HCT116 (cell line): ENCODE results near the gene TEX2. TPM values are rescaled to one million over a fixed set of nuclear protein-coding genes. Genes with fewer than 3 reads are reported as not detected.

Source experiments
- ATAC-seq: fragments of 200-7000 bp; cut with Tn5 transposase; 2 replicates; pipeline ENCODE4 v1.9.1; 2020; ENCODE audit warnings: mild to moderate bottlenecking, moderate library complexity
- BruUV-seq: library from RNA; stranded (reverse); fragments of 400-500 nt; replicated peaks from 2 replicates; lab custom pipeline; 2021; lab: Mats Ljungman, UMichigan
- CTCF ChIA-PET: fragments of 300-600 bp; sonication (Branson Sonifier 250); formaldehyde crosslinking; loops from one replicate; lab custom pipeline; 2021; ENCODE audit warnings: antibody characterized with exemption; lab: Charles Lee
- POLR2A ChIA-PET: fragments of 300-600, 350-600 bp; sonication (Branson Sonifier 250); formaldehyde crosslinking; loops from one replicate; lab custom pipeline; 2021; ENCODE audit warnings: antibody characterized with exemption; lab: Charles Lee
- RAD21 ChIA-PET, 2 experiments: fragments of 300-600 bp; sonication (Branson Sonifier 250); formaldehyde crosslinking; loops; one replicate each; lab custom pipeline; 2023; ENCODE audit warnings: low total read pairs in 2 of 2; ENCODE audit not compliant: uncharacterized antibody in 2 of 2, unreplicated experiment in 2 of 2, low non-redundant PET in 1 of 2; lab: Charles Lee
- DNase-seq: peaks from one replicate; pipeline ENCODE4 v3.0.0-alpha.2; 2010; ENCODE audit warnings: low read depth, low spot score
- H2AFZ ChIP-seq: fragments of 200-600 bp; shearing (Covaris generic), sonication (generic); 2 replicates; pipeline ENCODE4 v1.6.1; 2017; ENCODE audit warnings: low read depth, mixed run types, mixed read lengths, antibody characterized with exemption, low read length; ENCODE audit not compliant: poor library complexity, severe bottlenecking
- H3K27ac ChIP-seq: 2 replicates; pipeline ENCODE4 v1.5.1; 2012; ENCODE audit warnings: low read depth, low read length
- H3K27me3 ChIP-seq: fragments of 200-600 bp; sonication (generic); 2 replicates; pipeline ENCODE4 v1.6.1; 2016; ENCODE audit warnings: mixed run types, low read length, mixed read lengths; ENCODE audit not compliant: insufficient read depth
- H3K36me3 ChIP-seq, 2 experiments: fragments of 200-500 bp in 1 of 2; fragments of 200-600 bp in 1 of 2; sonication (Bioruptor generic) in 1 of 2; sonication (generic) in 1 of 2; 2 replicates each; pipeline versions ENCODE4 v1.5.1 to v1.6.1; 2014 to 2016; ENCODE audit warnings: low read length in 2 of 2, inconsistent platforms in 1 of 2, mixed read lengths in 1 of 2, mixed run types in 1 of 2; ENCODE audit not compliant: insufficient read depth in 2 of 2, control insufficient read depth in 1 of 2
- H3K4me1 ChIP-seq, 2 experiments: fragments of 200-600 bp in 1 of 2; sonication (generic) in 1 of 2; 2 replicates each; pipeline versions ENCODE4 v1.5.1 to v1.6.1; 2012 to 2017; ENCODE audit warnings: low read length in 2 of 2, inconsistent platforms in 1 of 2, mild to moderate bottlenecking in 1 of 2, mixed read lengths in 1 of 2, mixed run types in 1 of 2, moderate library complexity in 1 of 2; ENCODE audit not compliant: insufficient read depth in 2 of 2, control insufficient read depth in 1 of 2
- H3K4me2 ChIP-seq: fragments of 200-600 bp; sonication (generic); 2 replicates; pipeline ENCODE4 v1.6.1; 2017; ENCODE audit warnings: mixed run types, low read length, mixed read lengths
- H3K4me3 ChIP-seq, 2 experiments: fragments of 200-600 bp in 1 of 2; sonication (generic) in 1 of 2; replicated peaks in 1 of 2; 2 replicates each; pipeline ENCODE4 v1.5.1; 2011 to 2016; ENCODE audit warnings: low read length in 2 of 2, control low read depth in 1 of 2, low read depth in 1 of 2, mild to moderate bottlenecking in 1 of 2, mixed read lengths in 1 of 2, mixed run types in 1 of 2
- H3K79me2 ChIP-seq: fragments of 200-600 bp; sonication (generic); 2 replicates; pipeline ENCODE4 v1.6.1; 2017; ENCODE audit warnings: mild to moderate bottlenecking, mixed run types, low read length, moderate library complexity, mixed read lengths; ENCODE audit not compliant: insufficient read depth
- H3K9ac ChIP-seq: fragments of 200-600 bp; sonication (generic); 2 replicates; pipeline ENCODE4 v1.6.1; 2016; ENCODE audit warnings: low read length, mixed read lengths
- H3K9me2 ChIP-seq: fragments of 200-600 bp; sonication (generic), shearing (Covaris generic); 2 replicates; pipeline ENCODE4 v1.6.1; 2017; ENCODE audit warnings: mixed run types, mild to moderate bottlenecking, moderate library complexity; ENCODE audit not compliant: insufficient read depth
- H3K9me3 ChIP-seq, 2 experiments: fragments of 200-500 bp in 1 of 2; fragments of 200-600 bp in 1 of 2; sonication (Bioruptor generic) in 1 of 2; sonication (generic) in 1 of 2; 2 replicates each; pipeline ENCODE4 v1.6.1; 2014 to 2017; ENCODE audit warnings: low read length in 2 of 2, mixed read lengths in 2 of 2, inconsistent platforms in 1 of 2, low read depth in 1 of 2, mild to moderate bottlenecking in 1 of 2, mixed run types in 1 of 2, moderate library complexity in 1 of 2; ENCODE audit not compliant: control insufficient read depth in 1 of 2, insufficient read depth in 1 of 2
- H4K20me1 ChIP-seq: fragments of 200-600 bp; sonication (generic), shearing (Covaris generic); 2 replicates; pipeline ENCODE4 v1.6.1; 2017; ENCODE audit warnings: mixed run types, mild to moderate bottlenecking, moderate library complexity; ENCODE audit not compliant: insufficient read depth
- ATF3 ChIP-seq: IDR thresholded peaks from 2 replicates; pipeline ENCODE4 v1.6.1; 2012
- CBX3 ChIP-seq: IDR thresholded peaks from 2 replicates; pipeline ENCODE4 v1.6.1; 2012; ENCODE audit warnings: low read depth
- CEBPB ChIP-seq: IDR thresholded peaks from 2 replicates; pipeline ENCODE4 v1.6.1; 2012; ENCODE audit warnings: low read depth
- CTCF ChIP-seq, 3 experiments: fragments of 200-600 bp in 1 of 3; sonication (generic) in 1 of 3; IDR thresholded peaks in 2 of 3; conservative IDR thresholded peaks in 1 of 3; 2 replicates each; pipeline ENCODE4 v1.5.1; 2012 to 2017; ENCODE audit warnings: low read depth in 2 of 3, low read length in 2 of 3, antibody characterized with exemption in 1 of 3, borderline replicate concordance in 1 of 3, control low read depth in 1 of 3, mild to moderate bottlenecking in 1 of 3, mixed read lengths in 1 of 3, mixed run types in 1 of 3, moderate library complexity in 1 of 3; ENCODE audit not compliant: insufficient read depth in 1 of 3
- EGR1 ChIP-seq: IDR thresholded peaks from 2 replicates; pipeline ENCODE4 v1.6.1; 2012; ENCODE audit warnings: low read depth
- ELF1 ChIP-seq: IDR thresholded peaks from 2 replicates; pipeline ENCODE4 v1.6.1; 2012; ENCODE audit warnings: low read depth, borderline replicate concordance
- FOSL1 ChIP-seq: IDR thresholded peaks from 2 replicates; pipeline ENCODE4 v1.6.1; 2012; ENCODE audit warnings: low read depth
- JUND ChIP-seq: IDR thresholded peaks from 2 replicates; pipeline ENCODE4 v1.6.1; 2012
- MAX ChIP-seq: IDR thresholded peaks from 2 replicates; pipeline ENCODE4 v1.6.1; 2012
- POLR2A ChIP-seq: IDR thresholded peaks from 2 replicates; pipeline ENCODE4 v1.7.0; 2011; ENCODE audit warnings: borderline replicate concordance; ENCODE audit not compliant: insufficient read depth, insufficient read length; ENCODE audit errors: extremely low read depth
- POLR2AphosphoS5 ChIP-seq: IDR thresholded peaks from 2 replicates; pipeline ENCODE4 v1.6.1; 2011; ENCODE audit warnings: mild to moderate bottlenecking, low read depth, low read length, moderate library complexity
- RAD21 ChIP-seq: IDR thresholded peaks from 2 replicates; pipeline ENCODE4 v1.6.1; 2012; ENCODE audit warnings: low read depth, mild to moderate bottlenecking
- SIN3A ChIP-seq: IDR thresholded peaks from 2 replicates; pipeline ENCODE4 v1.6.1; 2012; ENCODE audit warnings: low read depth
- SP1 ChIP-seq: IDR thresholded peaks from 2 replicates; pipeline ENCODE4 v1.6.1; 2012; ENCODE audit warnings: low read depth
- SRF ChIP-seq: IDR thresholded peaks from 2 replicates; pipeline ENCODE4 v1.6.1; 2012; ENCODE audit warnings: low read depth
- TCF7L2 ChIP-seq: IDR thresholded peaks from 2 replicates; pipeline ENCODE4 v1.7.0; 2011; ENCODE audit warnings: borderline replicate concordance, inconsistent platforms; ENCODE audit not compliant: insufficient read depth, insufficient read length; ENCODE audit errors: extremely low read depth
- ZFX ChIP-seq: fragments of 450-650 bp; IDR thresholded peaks from 2 replicates; pipeline ENCODE4 v1.6.1; 2017
- ZNF274 ChIP-seq: fragments of 200-500 bp; sonication (Bioruptor generic); IDR thresholded peaks from 2 replicates; pipeline ENCODE4 v1.6.1; 2014; ENCODE audit warnings: mild to moderate bottlenecking, low read depth, low read length, inconsistent platforms
- intact Hi-C: fragments of 100-400 bp; cut with micrococcal nuclease; formaldehyde crosslinking; loops from 2 replicates; pipeline ENCODE4 v1.10.0; 2022
- total RNA-seq: library from RNA; stranded (reverse); gene quantifications from one replicate; pipeline ENCODE4 v1.2.1, GENCODE V29; 2021; ENCODE audit not compliant: unreplicated experiment

The TEX2 gene
- total RNA-seq, 1 experiment from 2014 or later, result 24.6 TPM

- Histone ChIP-seq H3K4me3 (no peak overlapping the region), H3K9ac (no peak overlapping the region), H3K4me1 (peaks cover 11 to 20% of the 10 kb centered on the region in 2 experiments), H3K4me2 (no peak overlapping the region), H3K27me3 (no peaks in the 10 kb centered on the region), H3K36me3 (no peaks in the 10 kb centered on the region), H2AFZ (no peak overlapping the region), H3K9me3 (no peaks in the 10 kb centered on the region), H3K27ac (no peak overlapping the region), H3K9me2 (no peaks in the 10 kb centered on the region), H3K79me2 (peaks cover 52% of the 10 kb centered on the region), H4K20me1 (no peaks in the 10 kb centered on the region)
- TF ChIP-seq JUND, result no peak
- TF ChIP-seq RAD21, result no peak
- no peak for TF ChIP-seq CTCF (IDR thresholded peaks at IDR 0.05 in 2 of 3, conservative IDR thresholded peaks at IDR 0.05 in 1 of 3; ENCODE audit: borderline replicate concordance in 1 of 3, insufficient read depth in 1 of 3, low read depth in 2 of 3, low read length in 2 of 3)
- TF ChIP-seq TCF7L2, result no peak
- no peak for TF ChIP-seq ZFX
- no peak for TF ChIP-seq ELF1
- no peak for TF ChIP-seq POLR2A
- TF ChIP-seq MAX, result no peak
- no peak for TF ChIP-seq POLR2AphosphoS5
- no peak for TF ChIP-seq SRF
- TF ChIP-seq SP1, result no peak
- no peak for TF ChIP-seq FOSL1
- no peak for TF ChIP-seq ATF3
- no peak for TF ChIP-seq SIN3A
- TF ChIP-seq ZNF274, result no peak
- TF ChIP-seq EGR1, result no peak
- no peak for TF ChIP-seq CBX3
- TF ChIP-seq CEBPB, result no peak
- intact Hi-C loops, result no loop called here
- ATAC-seq (no peak), DNase-seq (no peak)
- ChIA-PET CTCF (interaction anchor here (1.7 kb wide), 1 partner anchor 101 kb away, joined by 4 read pairs; no protein-coding TSS in a partner anchor), POLR2A (no interaction called here), RAD21 (no interaction called here)
- TSS peak; percentile 30 for BruUV-seq
Observed at GRCh38 chr17:64126918-64127317, 136.1 kb downstream of the TEX2 start.
